Endodermal cell (in vitro differentiated cells): ENCODE results near the gene ATRN. TPM values are rescaled to one million over a fixed set of nuclear protein-coding genes. Genes with fewer than 3 reads are reported as not detected.

Experiments
- DNase-seq: peaks from one replicate; pipeline ENCODE4 v3.0.0-alpha.2; 2017
- H3K27ac ChIP-seq: 2 replicates; pipeline ENCODE4 v1.5.1; 2013; ENCODE audit warnings: mild to moderate bottlenecking, low read depth, low read length, moderate library complexity
- H3K27me3 ChIP-seq: 2 replicates; pipeline ENCODE4 v1.6.1; 2013; ENCODE audit warnings: mild to moderate bottlenecking, low read length, moderate library complexity; ENCODE audit not compliant: insufficient read depth, control insufficient read depth, poor library complexity, severe bottlenecking
- H3K36me3 ChIP-seq: 2 replicates; pipeline ENCODE4 v1.7.0; 2013; ENCODE audit warnings: mild to moderate bottlenecking, low read length, moderate library complexity; ENCODE audit not compliant: control insufficient read depth, insufficient read depth
- H3K4me1 ChIP-seq: one replicate; pipeline ENCODE4 v1.7.0; 2013; ENCODE audit warnings: low read length; ENCODE audit not compliant: control insufficient read depth, insufficient read depth
- H3K4me3 ChIP-seq: 2 replicates; pipeline ENCODE4 v1.5.1; 2013; ENCODE audit warnings: mild to moderate bottlenecking, low read length, moderate library complexity
- H3K9ac ChIP-seq: 2 replicates; pipeline ENCODE4 v1.6.1; 2013; ENCODE audit warnings: mild to moderate bottlenecking, low read length, moderate library complexity; ENCODE audit not compliant: poor library complexity, severe bottlenecking; ENCODE audit errors: extremely low read depth
- H3K9me3 ChIP-seq: 2 replicates; pipeline ENCODE4 v1.6.1; 2013; ENCODE audit warnings: mild to moderate bottlenecking, low read length, moderate library complexity; ENCODE audit not compliant: control insufficient read depth
- H3K27ac Mint-ChIP-seq: 2 replicates; pipeline ENCODE4 v1.8.0; 2020; ENCODE audit warnings: mixed read lengths
- H3K27me3 Mint-ChIP-seq: 2 replicates; pipeline ENCODE4 v1.8.0; 2021; ENCODE audit warnings: mild to moderate bottlenecking, mixed read lengths; ENCODE audit not compliant: insufficient read depth
- H3K36me3 Mint-ChIP-seq: 2 replicates; pipeline ENCODE4 v1.8.0; 2020; ENCODE audit warnings: low read depth, mixed read lengths
- H3K4me1 Mint-ChIP-seq: 2 replicates; pipeline ENCODE4 v1.8.0; 2020; ENCODE audit warnings: mixed read lengths
- H3K4me3 Mint-ChIP-seq: 2 replicates; pipeline ENCODE4 v1.8.0; 2020; ENCODE audit warnings: mild to moderate bottlenecking, moderate library complexity, mixed read lengths
- H3K9me3 Mint-ChIP-seq: 2 replicates; pipeline ENCODE4 v1.8.0; 2020; ENCODE audit warnings: mild to moderate bottlenecking, mixed read lengths
- CTCF ChIP-seq: fragments of 200-600 bp; sonication (generic); conservative IDR thresholded peaks from 2 replicates; pipeline ENCODE4 v1.5.0; 2021; ENCODE audit warnings: antibody characterized with exemption, mild to moderate bottlenecking
- WGBS, 2 experiments: methylation state at CpG; one replicate each; pipeline versions ENCODE4 v1.1.5 to v1.1.7; 2013; ENCODE audit warnings: missing lambda C conversion rate in 2 of 2, mixed read lengths in 1 of 2; ENCODE audit not compliant: insufficient coverage in 1 of 2, insufficient read length in 1 of 2; 5-methylcytosine and 5-hydroxymethylcytosine counted together
- total RNA-seq, 2 donors: library from RNA; stranded (reverse); fragmentation: NEBNext Ultra II Directional in 1 of 2; extraction: Animal tissue kit (Norgen Biotek cat#: 25700) in 1 of 2; gene quantifications; 2 replicates in 1 of 2; 3 replicates in 1 of 2; pipeline ENCODE4 v1.2.1, GENCODE V29; 2021

Gene ATRN
- total RNA-seq, 2 donors from 2014 or later, result 27.4 to 31.2 TPM

DNA sequence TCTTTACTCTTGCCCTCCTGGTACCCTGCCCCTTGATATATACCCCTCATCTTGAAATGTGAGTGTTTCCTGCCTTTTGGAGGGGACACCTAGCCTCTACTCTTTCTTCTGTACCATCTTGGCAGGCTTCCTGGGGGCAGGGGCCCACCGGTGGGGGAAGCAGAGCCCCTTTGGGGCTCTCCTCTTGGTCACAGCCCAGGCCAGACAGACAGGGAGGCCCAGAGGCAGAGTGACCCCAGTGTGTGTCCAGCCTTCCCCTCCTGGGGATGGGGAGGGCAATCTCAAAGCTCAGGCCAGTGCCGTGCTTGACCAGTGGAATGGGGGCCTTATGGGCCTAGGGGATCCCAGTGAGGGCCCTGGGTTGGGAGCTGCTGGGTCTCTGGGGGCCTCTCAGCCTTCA, 207.4 kb downstream of the ATRN start:
- peaks cover 71% of the 10 kb centered on the region for H3K27me3 Mint-ChIP-seq

DNA sequence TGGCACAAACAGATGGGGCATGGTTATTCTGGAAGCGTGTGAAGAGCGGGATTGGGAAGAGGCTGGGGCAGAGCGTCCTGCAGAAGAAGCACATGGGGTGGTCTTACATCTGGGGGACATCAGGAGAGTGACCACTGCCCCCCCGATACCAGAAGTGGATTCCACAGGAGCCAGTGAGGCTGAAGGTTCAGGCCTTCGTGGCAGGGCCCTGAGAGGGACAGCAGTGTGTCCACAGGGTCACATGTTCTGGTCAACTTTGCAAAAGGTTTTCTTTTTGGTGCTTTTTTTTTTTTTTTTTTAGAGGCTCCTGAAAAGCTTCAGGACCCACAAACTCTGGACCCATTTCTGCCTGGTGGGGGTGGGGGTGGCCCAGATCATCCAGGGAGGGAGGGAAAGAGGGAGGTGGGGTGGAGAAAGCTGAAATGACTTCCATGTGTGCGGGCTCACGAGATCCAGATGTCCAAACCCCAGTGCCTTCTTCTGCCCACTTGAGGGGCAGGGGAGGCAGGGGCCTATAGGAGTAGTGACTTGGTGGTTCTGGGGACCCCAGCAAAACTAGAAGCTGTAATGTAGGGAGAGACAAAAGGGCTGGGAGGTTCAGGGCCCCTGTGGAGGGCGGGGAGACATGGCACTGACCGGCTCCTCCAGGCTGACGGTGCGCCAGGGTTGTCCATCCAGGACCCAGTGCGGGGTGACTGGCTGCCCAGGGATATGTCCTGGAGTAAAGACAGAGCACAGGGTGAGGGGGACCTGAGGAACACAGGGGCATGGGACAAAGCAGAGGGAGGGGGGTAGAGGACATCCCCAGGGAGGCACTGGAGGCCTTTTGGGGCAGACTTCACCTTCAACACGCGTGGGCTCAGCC, 208.3 kb downstream of the ATRN start:
- Histone ChIP-seq H3K9me3 (no peaks in the 10 kb centered on the region), H3K36me3 (no peaks in the 10 kb centered on the region), H3K27ac (no peak overlapping the region), H3K4me1 (peaks cover 4% of the 10 kb centered on the region), H3K9ac (no peak overlapping the region), H3K27me3 (peaks cover 28% of the 10 kb centered on the region), H3K4me3 (no peak overlapping the region)
- DNase-seq, result no peak
- H3K4me3 Mint-ChIP-seq, result no peak overlapping the region
- no peaks in the 10 kb centered on the region for H3K36me3 Mint-ChIP-seq
- TF ChIP-seq CTCF, result no peak
- H3K4me1 Mint-ChIP-seq, result peaks cover 4% of the 10 kb centered on the region
- peaks cover 72% of the 10 kb centered on the region for H3K27me3 Mint-ChIP-seq
- H3K9me3 Mint-ChIP-seq, result no peaks in the 10 kb centered on the region
- 92 to 96% methylated on average over 8 to 14 of the region's 14 CpGs for WGBS, 2 experiments
- H3K27ac Mint-ChIP-seq, result no peak overlapping the region

More for the DNA sequence above, 207.4 kb downstream of the ATRN start:
- no peak overlapping the region for H3K27ac Mint-ChIP-seq
- DNase-seq, result no peak
- no peak overlapping the region for H3K4me3 Mint-ChIP-seq
- Histone ChIP-seq H3K27ac (no peak overlapping the region), H3K9me3 (no peaks in the 10 kb centered on the region), H3K27me3 (peaks cover 28% of the 10 kb centered on the region), H3K9ac (no peak overlapping the region), H3K36me3 (no peaks in the 10 kb centered on the region), H3K4me1 (peaks cover 4% of the 10 kb centered on the region), H3K4me3 (no peak overlapping the region)
- H3K9me3 Mint-ChIP-seq, result no peaks in the 10 kb centered on the region
- no peaks in the 10 kb centered on the region for H3K36me3 Mint-ChIP-seq
- peaks cover 4% of the 10 kb centered on the region for H3K4me1 Mint-ChIP-seq
- WGBS, 2 experiments, result 60 to 89% methylated on average over 1 to 2 of the region's 2 CpGs
- TF ChIP-seq CTCF, result no peak

DNA sequence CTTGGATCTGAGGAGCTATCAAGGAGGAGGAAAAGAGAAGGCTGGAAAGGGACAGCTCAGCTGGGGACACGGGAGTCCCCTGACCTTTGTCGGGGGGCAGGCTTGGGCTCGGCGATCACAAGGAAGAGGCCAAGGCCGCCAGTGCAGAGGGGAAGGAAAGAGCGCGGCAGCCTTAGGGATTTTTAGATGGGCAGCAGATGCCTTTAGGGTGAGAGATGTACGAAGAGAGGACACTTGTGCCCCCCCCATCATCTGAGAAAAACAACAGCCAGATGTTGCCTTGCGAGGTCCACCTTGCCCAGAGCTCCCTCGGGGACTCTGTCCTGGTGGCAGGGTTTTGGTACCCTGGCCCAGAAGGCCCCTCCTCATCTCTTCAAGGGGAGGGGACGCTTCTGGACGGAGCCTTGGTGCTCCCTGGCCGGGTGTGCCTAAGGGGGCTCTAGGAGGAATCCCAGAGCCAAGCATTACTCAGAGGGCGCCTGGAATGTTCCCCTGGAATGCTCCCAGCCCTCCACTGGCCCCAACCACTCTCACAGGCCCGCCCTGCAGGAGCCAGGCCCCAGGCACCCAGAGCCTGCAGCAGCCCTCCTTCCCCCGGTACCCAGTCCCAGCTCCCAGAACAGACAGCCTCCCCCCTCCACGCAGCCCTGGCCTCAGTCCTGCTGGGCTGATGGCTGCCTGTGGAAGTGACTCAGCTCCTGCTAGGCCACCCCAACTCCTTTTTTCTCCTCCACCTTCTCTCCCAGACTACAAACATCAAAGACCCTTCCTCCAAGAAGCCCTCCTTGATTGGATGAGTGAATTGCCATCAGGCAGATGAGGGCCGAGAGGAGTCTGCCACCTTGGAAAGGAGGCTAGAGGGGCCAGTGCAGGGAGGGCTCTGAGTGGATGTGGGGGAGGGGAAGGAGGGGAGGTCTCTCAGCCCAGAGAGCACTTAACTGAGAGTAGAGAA, 209.2 kb downstream of the ATRN start:
- no peaks in the 10 kb centered on the region for H3K9me3 Mint-ChIP-seq
- peak; percentile 69 for DNase-seq
- H3K27ac Mint-ChIP-seq, result no peak overlapping the region
- H3K4me3 Mint-ChIP-seq, result no peak overlapping the region
- TF ChIP-seq CTCF, result no peak
- WGBS, 2 experiments, result 71 to 82% methylated on average over 5 to 17 of the region's 18 CpGs
- no peak overlapping the region for H3K9ac ChIP-seq
- no peak overlapping the region for H3K4me3 ChIP-seq
- H3K27me3 ChIP-seq, result peaks cover 27% of the 10 kb centered on the region
- no peaks in the 10 kb centered on the region for H3K36me3 ChIP-seq
- peaks cover 71% of the 10 kb centered on the region for H3K27me3 Mint-ChIP-seq
- no peaks in the 10 kb centered on the region for H3K36me3 Mint-ChIP-seq
- H3K27ac ChIP-seq, result no peak overlapping the region
- H3K9me3 ChIP-seq, result no peaks in the 10 kb centered on the region
- H3K4me1 ChIP-seq, result peaks cover 4% of the 10 kb centered on the region
- peaks cover 4% of the 10 kb centered on the region for H3K4me1 Mint-ChIP-seq
